ENCODE measurements around the gene CSRNP2. TPM values are rescaled to one million over a fixed set of nuclear protein-coding genes. Genes with fewer than 3 reads are reported as not detected.

CSRNP2 gene
- total and polyA plus RNA-seq, 2 donors (not counting 3 experiments of a cell fraction or from before 2014, with no cell fraction given): 24.2 to 49.7 TPM

DNA sequence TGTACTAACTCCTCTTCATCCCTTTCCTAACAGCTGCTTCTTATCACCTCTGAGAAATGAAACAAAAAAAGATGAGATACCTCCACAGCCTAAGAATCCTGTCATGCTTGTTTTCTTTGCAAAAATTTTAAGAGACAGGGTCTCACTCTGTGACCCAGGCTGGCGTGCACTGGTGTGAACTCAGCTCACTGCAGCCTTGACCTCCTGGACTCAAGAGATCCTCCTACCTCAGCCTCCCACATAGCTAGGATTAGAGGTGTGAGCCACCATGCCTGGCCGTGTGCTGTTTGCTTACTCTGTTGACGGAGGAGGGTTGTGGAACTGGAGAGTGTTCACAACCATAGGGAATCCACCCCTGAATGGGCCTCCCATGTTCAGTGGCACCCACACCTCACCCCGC, 16.2 kb downstream of the CSRNP2 start:
- Histone ChIP-seq H3K9ac (replicated peaks; ENCODE audit: extremely low read depth, insufficient read depth, low read length) (no peak overlapping the region), H3K27me3 (ENCODE audit: control insufficient read depth in 2 of 2, insufficient read depth in 2 of 2, low read length in 2 of 2) (no peaks in the 10 kb centered on the region), H3K4me1 (ENCODE audit: control insufficient read depth, extremely low read depth, insufficient read depth, low read length) (no peaks in the 10 kb centered on the region), H3K27ac (ENCODE audit: insufficient read depth, low read depth, low read length) (no peak overlapping the region), H3K36me3 (ENCODE audit: control insufficient read depth in 2 of 2, extremely low read depth in 1 of 2, insufficient read depth in 2 of 2, low read length in 2 of 2) (peaks cover 15 to 39% of the 10 kb centered on the region in 2 experiments), H3K9me1 (replicated peaks; ENCODE audit: control insufficient read depth, extremely low read depth, insufficient read depth, low read length) (no peaks in the 10 kb centered on the region), H3K79me2 (ENCODE audit: control insufficient read depth, insufficient read depth, low read length) (no peaks in the 10 kb centered on the region), H3K4me2 (ENCODE audit: insufficient read depth, low read length) (no peak overlapping the region), H3K9me3 (replicated peaks; ENCODE audit: control insufficient read depth, insufficient read depth, low read length) (no peaks in the 10 kb centered on the region), H3K4me3 (replicated peaks in 1 of 3; ENCODE audit: insufficient read depth in 1 of 3, low read depth in 1 of 3, low read length in 3 of 3) (no peak overlapping the region), H2AFZ (ENCODE audit: low read depth, low read length) (no peak overlapping the region), H4K20me1 (replicated peaks; ENCODE audit: control insufficient read depth, extremely low read depth, insufficient read depth, low read length) (no peaks in the 10 kb centered on the region)
- DNase-seq (ENCODE audit: low read depth, low spot score): no peak
- BruUV-seq (replicated peaks): no TSS peak
- no peak for FAIRE-seq
- intact Hi-C loops (cut with micrococcal nuclease): no loop called here
- dilution Hi-C loops (cut with MboI; ENCODE audit: extremely low pct_ligation_motif_present, low sequenced_read_pairs): no loop called here
- CTCF ChIA-PET: interaction anchor here (0.6 to 0.7 kb wide), 2 partner anchors 274 to 634 kb away, joined by 3 read pairs; no protein-coding TSS in a partner anchor
- POLR2A ChIA-PET: no interaction called here
- no peak for TF ChIP-seq GATA2 (IDR thresholded peaks at IDR 0.05; ENCODE audit: insufficient read depth, insufficient read length, low read depth, low read length)
- TF ChIP-seq, protein P1, sequence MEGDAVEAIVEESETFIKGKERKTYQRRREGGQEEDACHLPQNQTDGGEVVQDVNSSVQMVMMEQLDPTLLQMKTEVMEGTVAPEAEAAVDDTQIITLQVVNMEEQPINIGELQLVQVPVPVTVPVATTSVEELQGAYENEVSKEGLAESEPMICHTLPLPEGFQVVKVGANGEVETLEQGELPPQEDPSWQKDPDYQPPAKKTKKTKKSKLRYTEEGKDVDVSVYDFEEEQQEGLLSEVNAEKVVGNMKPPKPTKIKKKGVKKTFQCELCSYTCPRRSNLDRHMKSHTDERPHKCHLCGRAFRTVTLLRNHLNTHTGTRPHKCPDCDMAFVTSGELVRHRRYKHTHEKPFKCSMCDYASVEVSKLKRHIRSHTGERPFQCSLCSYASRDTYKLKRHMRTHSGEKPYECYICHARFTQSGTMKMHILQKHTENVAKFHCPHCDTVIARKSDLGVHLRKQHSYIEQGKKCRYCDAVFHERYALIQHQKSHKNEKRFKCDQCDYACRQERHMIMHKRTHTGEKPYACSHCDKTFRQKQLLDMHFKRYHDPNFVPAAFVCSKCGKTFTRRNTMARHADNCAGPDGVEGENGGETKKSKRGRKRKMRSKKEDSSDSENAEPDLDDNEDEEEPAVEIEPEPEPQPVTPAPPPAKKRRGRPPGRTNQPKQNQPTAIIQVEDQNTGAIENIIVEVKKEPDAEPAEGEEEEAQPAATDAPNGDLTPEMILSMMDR (IDR thresholded peaks at IDR 0.05; ENCODE audit: extremely low read depth in 1 of 2, insufficient read depth in 1 of 2, low read depth in 1 of 2, low read length in 2 of 2): no peak
- TF ChIP-seq, protein P2, sequence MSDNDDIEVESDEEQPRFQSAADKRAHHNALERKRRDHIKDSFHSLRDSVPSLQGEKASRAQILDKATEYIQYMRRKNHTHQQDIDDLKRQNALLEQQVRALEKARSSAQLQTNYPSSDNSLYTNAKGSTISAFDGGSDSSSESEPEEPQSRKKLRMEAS (IDR thresholded peaks at IDR 0.05; ENCODE audit: insufficient read depth, insufficient read length): no peak
- no peak for TF ChIP-seq JUN (IDR thresholded peaks at IDR 0.05; ENCODE audit: borderline replicate concordance, insufficient read depth, insufficient read length, low read depth)
- TF ChIP-seq POLR2A (IDR thresholded peaks at IDR 0.05; ENCODE audit: low read depth, low read length): no peak
- no peak for TF ChIP-seq EZH2 (IDR thresholded peaks at IDR 0.05; ENCODE audit: borderline replicate concordance, low read depth, low read length, severe bottlenecking)
- TF ChIP-seq FOS (IDR thresholded peaks at IDR 0.05; ENCODE audit: borderline replicate concordance, insufficient read depth, low read length): no peak
- no peak for TF ChIP-seq POLR2AphosphoS5 (IDR thresholded peaks at IDR 0.05; ENCODE audit: insufficient read depth, low read depth, low read length)
- no peak for TF ChIP-seq MYC (IDR thresholded peaks at IDR 0.05; ENCODE audit: low read depth, low read length)
